Panc1 (cell line): ENCODE results near the gene BRD9. TPM values are rescaled to one million over a fixed set of nuclear protein-coding genes. Genes with fewer than 3 reads are reported as not detected.
A peak's percentile ranks its signal among the peaks of the same experiment; 100 is the strongest.

Experiments used
- ATAC-seq: fragments of 200-7000 bp; cut with Tn5 transposase; 2 replicates; pipeline ENCODE4 v1.9.1; 2020; ENCODE audit warnings: mild to moderate bottlenecking, moderate library complexity
- BruUV-seq: library from RNA; stranded (reverse); fragments of 400-500 nt; replicated peaks from 2 replicates; lab custom pipeline; 2021; lab: Mats Ljungman, UMichigan
- CTCF ChIA-PET: fragments of 300-600 bp; sonication (Branson Sonifier 250); formaldehyde crosslinking; loops from one replicate; lab custom pipeline; 2022; ENCODE audit warnings: antibody characterized with exemption; lab: Charles Lee
- POLR2A ChIA-PET: fragments of 300-600 bp; sonication (Branson Sonifier 250); formaldehyde crosslinking; loops from one replicate; lab custom pipeline; 2022; ENCODE audit warnings: antibody characterized with exemption; lab: Charles Lee
- DNase-seq: peaks from one replicate; pipeline ENCODE4 v3.0.0-alpha.2; 2010; ENCODE audit warnings: low read depth, low spot score
- H3K27ac ChIP-seq: 2 replicates; pipeline ENCODE4 v1.5.1; 2011; ENCODE audit warnings: mild to moderate bottlenecking, low read length, inconsistent platforms
- H3K27me3 ChIP-seq: fragments of 200-500 bp; sonication (Bioruptor generic); 2 replicates; pipeline ENCODE4 v1.6.0; 2014; ENCODE audit warnings: low read length, inconsistent platforms; ENCODE audit not compliant: control insufficient read depth, insufficient read depth
- H3K36me3 ChIP-seq: fragments of 200-500 bp; sonication (Bioruptor generic); 2 replicates; pipeline ENCODE4 v1.5.1; 2014; ENCODE audit warnings: inconsistent platforms, mild to moderate bottlenecking, low read length, moderate library complexity; ENCODE audit not compliant: control insufficient read depth, insufficient read depth
- H3K4me1 ChIP-seq: 2 replicates; pipeline ENCODE4 v1.5.1; 2011; ENCODE audit warnings: inconsistent platforms, mild to moderate bottlenecking, low read length, moderate library complexity; ENCODE audit not compliant: control insufficient read depth, insufficient read depth
- H3K4me3 ChIP-seq, 2 experiments: 2 replicates each; pipeline ENCODE4 v1.5.1; 2011 to 2012; ENCODE audit warnings: low read depth in 2 of 2, low read length in 2 of 2, mild to moderate bottlenecking in 2 of 2, inconsistent platforms in 1 of 2, moderate library complexity in 1 of 2
- H3K9me3 ChIP-seq: fragments of 200-500 bp; sonication (Bioruptor generic); 2 replicates; pipeline ENCODE4 v1.5.1; 2014; ENCODE audit warnings: low read depth, mild to moderate bottlenecking, inconsistent platforms, low read length, moderate library complexity; ENCODE audit not compliant: control insufficient read depth, insufficient read depth
- POLR2AphosphoS5 ChIP-seq: IDR thresholded peaks from 2 replicates; pipeline ENCODE4 v1.6.1; 2012; ENCODE audit warnings: mild to moderate bottlenecking, low read depth, low read length, moderate library complexity
- SIN3A ChIP-seq: IDR thresholded peaks from 2 replicates; pipeline ENCODE4 v1.6.1; 2012; ENCODE audit warnings: low read depth, mild to moderate bottlenecking, low read length, moderate library complexity, borderline replicate concordance; ENCODE audit not compliant: insufficient read depth
- TCF7L2 ChIP-seq: IDR thresholded peaks from 2 replicates; pipeline ENCODE4 v1.6.1; 2011; ENCODE audit warnings: mild to moderate bottlenecking, low read depth, low read length, inconsistent platforms
- in situ Hi-C: cut with HindIII; loops from 2 replicates; pipeline ENCODE4 v1.10.0; 2016; ENCODE audit warnings: low sequenced_read_pairs, low pct_unique_long_range_greater_than_20kb
- intact Hi-C: fragments of 100-400 bp; cut with micrococcal nuclease; formaldehyde crosslinking; loops from one replicate; pipeline ENCODE4 v1.10.0; 2022; ENCODE audit not compliant: unreplicated experiment
- total RNA-seq: library from RNA; stranded (reverse); gene quantifications from one replicate; pipeline ENCODE4 v1.2.1, GENCODE V29; 2021; ENCODE audit not compliant: unreplicated experiment
- TF ChIP-seq, protein P1 (sequence below), 2 experiments: IDR thresholded peaks; 2 replicates each; pipeline ENCODE4 v1.6.1; 2011 to 2012; ENCODE audit warnings: low read depth in 2 of 2, control low read depth in 1 of 2, low read length in 1 of 2, mild to moderate bottlenecking in 1 of 2, moderate library complexity in 1 of 2; ENCODE audit not compliant: insufficient read depth in 1 of 2
- TF ChIP-seq, protein P2 (sequence below): fragments of 450-650 bp; IDR thresholded peaks from 2 replicates; pipeline ENCODE4 v1.5.1; 2017; ENCODE audit warnings: mild to moderate bottlenecking

Gene BRD9
- total RNA-seq, 1 experiment from 2014 or later = 64.3 TPM

DNA sequence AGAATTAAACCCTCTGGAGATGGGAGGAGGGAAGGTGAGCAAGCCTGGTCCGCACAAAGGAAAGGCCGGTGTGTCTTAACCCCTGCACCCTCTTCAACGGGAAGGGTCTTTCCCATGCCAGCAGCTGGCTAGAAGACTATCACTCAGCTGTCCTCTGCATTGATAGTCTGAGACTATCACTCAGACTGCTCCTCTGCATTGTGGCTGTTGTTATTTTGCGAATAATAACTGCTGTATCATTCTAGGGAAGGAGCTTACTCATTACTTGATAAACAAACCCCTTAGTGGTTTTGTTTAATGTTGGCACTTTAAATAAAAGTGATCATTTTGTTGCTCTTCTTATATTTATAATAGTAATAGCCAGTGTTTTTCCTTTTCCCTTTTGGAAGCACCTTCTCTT lies 8.2 kb upstream of the BRD9 start:
- no peak for ATAC-seq
- no TSS peak for BruUV-seq
- POLR2A ChIA-PET = no interaction called here
- in situ Hi-C loops (no loop called here), intact Hi-C loops (loop anchor here (5.0 kb wide), 1 partner anchor 228 kb away; no protein-coding TSS in a partner anchor)
- no peaks in the 10 kb centered on the region for H3K4me1 ChIP-seq
- no peaks in the 10 kb centered on the region for H3K27me3 ChIP-seq
- H3K36me3 ChIP-seq = peaks cover 13% of the 10 kb centered on the region; the same call in 1 of the 2 replicates
- no peak for DNase-seq
- CTCF ChIA-PET = interaction anchor here (0.6 kb wide), 1 partner anchor 426 kb away, joined by 4 read pairs; no protein-coding TSS in a partner anchor
- no peak overlapping the region for H3K4me3 ChIP-seq
- TF ChIP-seq POLR2AphosphoS5 = no peak
- TF ChIP-seq, protein P1, sequence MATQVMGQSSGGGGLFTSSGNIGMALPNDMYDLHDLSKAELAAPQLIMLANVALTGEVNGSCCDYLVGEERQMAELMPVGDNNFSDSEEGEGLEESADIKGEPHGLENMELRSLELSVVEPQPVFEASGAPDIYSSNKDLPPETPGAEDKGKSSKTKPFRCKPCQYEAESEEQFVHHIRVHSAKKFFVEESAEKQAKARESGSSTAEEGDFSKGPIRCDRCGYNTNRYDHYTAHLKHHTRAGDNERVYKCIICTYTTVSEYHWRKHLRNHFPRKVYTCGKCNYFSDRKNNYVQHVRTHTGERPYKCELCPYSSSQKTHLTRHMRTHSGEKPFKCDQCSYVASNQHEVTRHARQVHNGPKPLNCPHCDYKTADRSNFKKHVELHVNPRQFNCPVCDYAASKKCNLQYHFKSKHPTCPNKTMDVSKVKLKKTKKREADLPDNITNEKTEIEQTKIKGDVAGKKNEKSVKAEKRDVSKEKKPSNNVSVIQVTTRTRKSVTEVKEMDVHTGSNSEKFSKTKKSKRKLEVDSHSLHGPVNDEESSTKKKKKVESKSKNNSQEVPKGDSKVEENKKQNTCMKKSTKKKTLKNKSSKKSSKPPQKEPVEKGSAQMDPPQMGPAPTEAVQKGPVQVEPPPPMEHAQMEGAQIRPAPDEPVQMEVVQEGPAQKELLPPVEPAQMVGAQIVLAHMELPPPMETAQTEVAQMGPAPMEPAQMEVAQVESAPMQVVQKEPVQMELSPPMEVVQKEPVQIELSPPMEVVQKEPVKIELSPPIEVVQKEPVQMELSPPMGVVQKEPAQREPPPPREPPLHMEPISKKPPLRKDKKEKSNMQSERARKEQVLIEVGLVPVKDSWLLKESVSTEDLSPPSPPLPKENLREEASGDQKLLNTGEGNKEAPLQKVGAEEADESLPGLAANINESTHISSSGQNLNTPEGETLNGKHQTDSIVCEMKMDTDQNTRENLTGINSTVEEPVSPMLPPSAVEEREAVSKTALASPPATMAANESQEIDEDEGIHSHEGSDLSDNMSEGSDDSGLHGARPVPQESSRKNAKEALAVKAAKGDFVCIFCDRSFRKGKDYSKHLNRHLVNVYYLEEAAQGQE (IDR thresholded peaks at IDR 0.05; ENCODE audit: insufficient read depth in 1 of 2, low read depth in 2 of 2, low read length in 1 of 2) = no peak
- TF ChIP-seq TCF7L2 = no peak
- no peak for TF ChIP-seq SIN3A
- TF ChIP-seq, protein P2, sequence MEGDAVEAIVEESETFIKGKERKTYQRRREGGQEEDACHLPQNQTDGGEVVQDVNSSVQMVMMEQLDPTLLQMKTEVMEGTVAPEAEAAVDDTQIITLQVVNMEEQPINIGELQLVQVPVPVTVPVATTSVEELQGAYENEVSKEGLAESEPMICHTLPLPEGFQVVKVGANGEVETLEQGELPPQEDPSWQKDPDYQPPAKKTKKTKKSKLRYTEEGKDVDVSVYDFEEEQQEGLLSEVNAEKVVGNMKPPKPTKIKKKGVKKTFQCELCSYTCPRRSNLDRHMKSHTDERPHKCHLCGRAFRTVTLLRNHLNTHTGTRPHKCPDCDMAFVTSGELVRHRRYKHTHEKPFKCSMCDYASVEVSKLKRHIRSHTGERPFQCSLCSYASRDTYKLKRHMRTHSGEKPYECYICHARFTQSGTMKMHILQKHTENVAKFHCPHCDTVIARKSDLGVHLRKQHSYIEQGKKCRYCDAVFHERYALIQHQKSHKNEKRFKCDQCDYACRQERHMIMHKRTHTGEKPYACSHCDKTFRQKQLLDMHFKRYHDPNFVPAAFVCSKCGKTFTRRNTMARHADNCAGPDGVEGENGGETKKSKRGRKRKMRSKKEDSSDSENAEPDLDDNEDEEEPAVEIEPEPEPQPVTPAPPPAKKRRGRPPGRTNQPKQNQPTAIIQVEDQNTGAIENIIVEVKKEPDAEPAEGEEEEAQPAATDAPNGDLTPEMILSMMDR = no peak
- no peak overlapping the region for H3K27ac ChIP-seq
- no peaks in the 10 kb centered on the region for H3K9me3 ChIP-seq

DNA sequence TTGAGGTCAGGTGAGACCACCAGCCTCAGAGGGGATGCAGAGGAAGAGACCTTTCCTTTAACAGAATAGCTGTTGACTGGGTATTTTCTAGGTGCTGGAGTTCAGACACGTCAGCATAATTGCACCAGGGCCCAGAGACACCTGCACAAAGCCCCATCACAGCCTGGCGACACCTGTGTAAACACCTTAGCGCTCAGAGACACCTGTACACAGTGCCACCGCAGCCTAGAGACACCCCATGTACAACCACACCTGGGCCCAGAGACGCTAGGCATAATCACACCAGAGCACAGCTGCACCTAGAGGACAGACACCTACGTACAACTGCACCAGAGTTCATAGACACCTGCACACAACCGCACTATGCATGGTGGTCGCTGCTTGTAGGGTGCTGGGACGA lies 1.1 kb upstream of the BRD9 start:
- H3K4me1 ChIP-seq = peaks cover 23% of the 10 kb centered on the region
- BruUV-seq = TSS peak; percentile 68
- ATAC-seq (no peak), DNase-seq (no peak)
- TF ChIP-seq, protein P1 (IDR thresholded peaks at IDR 0.05; ENCODE audit: insufficient read depth in 1 of 2, low read depth in 2 of 2, low read length in 1 of 2) = no peak
- TF ChIP-seq, protein P2 = no peak
- TF ChIP-seq TCF7L2 (no peak), SIN3A (no peak), POLR2AphosphoS5 (no peak)
- H3K27ac ChIP-seq = peak overlapping the region; percentile 84
- H3K27me3 ChIP-seq = no peaks in the 10 kb centered on the region
- intact Hi-C loops = no loop called here
- H3K36me3 ChIP-seq = peaks cover 24% of the 10 kb centered on the region
- H3K4me3 ChIP-seq = peak overlapping the region; percentile 86 to 94
- ChIA-PET CTCF (no interaction called here), POLR2A (no interaction called here)
- in situ Hi-C loops = no loop called here
- no peaks in the 10 kb centered on the region for H3K9me3 ChIP-seq
